A549 (cell line): ENCODE measurements around the gene MAD1L1.

Experiments
- BCL3 ChIP-seq: fragments of >200 bp; sonication (Bioruptor Twin); formaldehyde crosslinking; IDR thresholded peaks from 3 replicates; pipeline ENCODE4 v1.6.1; 2016
- CTCF ChIP-seq: fragments of >200 bp; sonication (Bioruptor Twin); formaldehyde crosslinking; IDR thresholded peaks from 3 replicates; pipeline ENCODE4 v1.5.1; 2016
- PBX3 ChIP-seq: IDR thresholded peaks from 2 replicates; pipeline ENCODE4 v1.6.1; 2012
- POLR2A ChIP-seq: IDR thresholded peaks from 2 replicates; pipeline ENCODE4 v1.6.1; 2012; ENCODE audit warnings: mild to moderate bottlenecking, low read length

DNA sequence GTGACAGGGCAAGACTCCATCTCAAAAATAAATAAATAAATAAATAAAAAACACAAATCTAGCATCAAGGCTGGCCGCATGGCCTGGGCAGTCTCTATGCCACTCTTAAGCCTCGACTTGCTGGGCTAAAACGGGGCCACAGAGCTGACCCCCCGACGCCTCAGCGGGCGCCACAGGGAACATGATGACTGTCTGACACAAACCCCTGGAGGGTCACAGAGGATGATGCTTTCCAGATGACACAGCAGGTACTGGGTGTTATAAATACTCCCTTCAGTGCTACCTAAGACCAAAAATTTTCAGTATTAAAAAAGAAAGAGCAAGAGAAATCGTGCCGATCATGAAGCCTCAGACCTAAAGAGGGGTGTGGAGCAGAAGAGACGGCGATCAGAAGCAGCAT, 176.8 kb downstream of the MAD1L1 start:
- no peak for TF ChIP-seq CTCF
- TF ChIP-seq PBX3 = no peak
- TF ChIP-seq POLR2A = no peak
- TF ChIP-seq BCL3 = no peak
